ENCODE results near the gene FNDC1.

Gene FNDC1

DNA sequence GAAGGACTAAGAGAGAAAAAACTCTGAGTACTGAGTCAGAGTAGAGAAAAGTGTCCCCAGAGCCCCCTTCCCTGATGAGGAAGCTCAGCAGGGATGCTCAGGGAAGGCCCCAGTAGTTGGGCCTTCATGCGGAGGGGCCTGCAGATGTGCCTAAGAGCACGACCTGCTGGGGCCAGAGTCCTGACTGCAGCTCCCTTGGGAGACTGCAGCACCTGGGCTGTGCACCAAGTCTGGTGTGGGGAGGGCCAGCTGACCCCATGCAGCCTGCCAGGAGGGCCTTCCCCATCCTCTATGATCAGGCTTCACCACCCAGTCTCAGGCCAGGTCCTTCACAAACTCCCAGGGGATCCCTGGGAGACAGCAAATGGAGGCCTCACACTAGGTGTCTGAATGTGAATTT is 130.4 kb downstream of the FNDC1 start:
- Histone ChIP-seq H3K27ac (no peak overlapping the region), H3K27me3 (ENCODE audit: insufficient read depth, low read depth) (no peaks in the 10 kb centered on the region), H3K9ac (no peak overlapping the region), H3K36me3 (ENCODE audit: insufficient read depth) (no peaks in the 10 kb centered on the region), H4K20me1 (ENCODE audit: insufficient read depth) (no peaks in the 10 kb centered on the region), H3K4me2 (no peak overlapping the region), H3K4me3 (IDR thresholded peaks at IDR 0.05; ENCODE audit: insufficient read depth, low read depth, low read length) (no peak overlapping the region), H3K4me1 (ENCODE audit: low read depth, poor library complexity, severe bottlenecking) (no peaks in the 10 kb centered on the region), H2AFZ (ENCODE audit: low read depth) (no peak overlapping the region), H3K79me2 (ENCODE audit: insufficient read depth, low read depth) (no peaks in the 10 kb centered on the region)
- TF ChIP-seq, protein P1, sequence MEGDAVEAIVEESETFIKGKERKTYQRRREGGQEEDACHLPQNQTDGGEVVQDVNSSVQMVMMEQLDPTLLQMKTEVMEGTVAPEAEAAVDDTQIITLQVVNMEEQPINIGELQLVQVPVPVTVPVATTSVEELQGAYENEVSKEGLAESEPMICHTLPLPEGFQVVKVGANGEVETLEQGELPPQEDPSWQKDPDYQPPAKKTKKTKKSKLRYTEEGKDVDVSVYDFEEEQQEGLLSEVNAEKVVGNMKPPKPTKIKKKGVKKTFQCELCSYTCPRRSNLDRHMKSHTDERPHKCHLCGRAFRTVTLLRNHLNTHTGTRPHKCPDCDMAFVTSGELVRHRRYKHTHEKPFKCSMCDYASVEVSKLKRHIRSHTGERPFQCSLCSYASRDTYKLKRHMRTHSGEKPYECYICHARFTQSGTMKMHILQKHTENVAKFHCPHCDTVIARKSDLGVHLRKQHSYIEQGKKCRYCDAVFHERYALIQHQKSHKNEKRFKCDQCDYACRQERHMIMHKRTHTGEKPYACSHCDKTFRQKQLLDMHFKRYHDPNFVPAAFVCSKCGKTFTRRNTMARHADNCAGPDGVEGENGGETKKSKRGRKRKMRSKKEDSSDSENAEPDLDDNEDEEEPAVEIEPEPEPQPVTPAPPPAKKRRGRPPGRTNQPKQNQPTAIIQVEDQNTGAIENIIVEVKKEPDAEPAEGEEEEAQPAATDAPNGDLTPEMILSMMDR (conservative IDR thresholded peaks at IDR 0.05; ENCODE audit: low read depth, low read length) = no peak

DNA sequence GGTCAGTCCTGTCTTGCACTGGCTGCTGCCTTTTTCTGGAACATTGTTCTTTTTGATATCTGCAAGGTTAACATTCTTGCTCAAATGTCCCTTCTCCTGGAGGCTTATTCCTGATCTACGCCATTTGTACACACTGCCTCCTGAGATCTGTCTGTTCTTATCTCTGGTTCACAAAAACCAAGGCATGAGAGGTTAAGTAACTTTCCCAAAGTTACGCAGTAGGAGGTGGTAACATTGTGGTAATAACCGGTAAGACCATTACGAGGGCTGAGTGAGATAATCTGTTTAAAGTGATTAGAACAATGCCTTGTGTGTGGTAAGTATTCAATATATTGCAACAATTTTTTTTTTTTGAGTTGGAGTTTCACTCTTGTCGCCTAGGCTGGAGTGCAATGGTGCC is 132.1 kb downstream of the FNDC1 start:
- H4K20me1 ChIP-seq (ENCODE audit: insufficient read depth) = no peaks in the 10 kb centered on the region

DNA sequence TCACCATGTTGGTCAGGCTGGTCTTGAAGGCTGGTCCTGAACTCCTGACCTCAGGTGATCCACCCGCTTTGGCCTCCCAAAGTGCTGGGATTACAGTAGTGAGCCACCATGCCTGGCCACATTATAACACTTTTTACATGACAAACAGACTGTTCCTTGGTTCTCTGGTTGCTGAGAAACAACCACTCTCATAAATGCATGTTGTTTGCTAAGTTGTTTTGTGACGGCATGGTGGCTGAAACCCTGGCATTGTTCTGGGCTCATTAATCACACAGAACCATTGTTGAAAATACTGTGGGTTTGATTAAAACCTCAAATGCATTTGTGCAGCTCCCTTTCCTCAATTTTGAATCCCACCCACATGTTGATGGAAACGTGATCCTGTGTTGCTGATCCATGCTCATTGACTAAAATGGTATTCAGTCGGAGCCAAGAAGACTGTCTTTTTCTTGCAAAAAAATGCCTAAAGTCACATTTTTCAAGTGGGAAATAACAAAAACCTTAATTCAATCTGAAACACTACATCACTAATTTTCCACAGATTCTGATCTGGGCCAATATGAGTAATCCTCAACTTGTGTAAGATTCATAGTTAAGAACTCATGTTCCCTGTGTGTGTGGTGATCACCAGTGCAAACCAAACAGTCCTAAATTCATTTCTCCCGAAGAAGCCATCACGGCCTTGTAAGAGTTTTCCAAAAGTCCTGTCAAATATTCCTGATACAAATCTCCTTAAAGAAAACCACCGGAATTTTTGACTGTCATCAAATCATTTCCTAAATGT is 132.8 kb downstream of the FNDC1 start:
- no peaks in the 10 kb centered on the region for H3K27me3 ChIP-seq (ENCODE audit: insufficient read depth, low read depth)
- H4K20me1 ChIP-seq (ENCODE audit: insufficient read depth) = no peaks in the 10 kb centered on the region
- H2AFZ ChIP-seq (ENCODE audit: low read depth) = no peak overlapping the region
- no peaks in the 10 kb centered on the region for H3K36me3 ChIP-seq (ENCODE audit: insufficient read depth)
- H3K4me1 ChIP-seq (ENCODE audit: low read depth, poor library complexity, severe bottlenecking) = no peaks in the 10 kb centered on the region
- no peaks in the 10 kb centered on the region for H3K79me2 ChIP-seq (ENCODE audit: insufficient read depth, low read depth)
- H3K27ac ChIP-seq = no peak overlapping the region
- TF ChIP-seq, protein P1 (conservative IDR thresholded peaks at IDR 0.05; ENCODE audit: low read depth, low read length) = no peak
- H3K4me3 ChIP-seq (IDR thresholded peaks at IDR 0.05; ENCODE audit: insufficient read depth, low read depth, low read length) = no peak overlapping the region
- H3K4me2 ChIP-seq = no peak overlapping the region
- H3K9ac ChIP-seq = no peak overlapping the region

More for the DNA sequence above, 132.1 kb downstream of the FNDC1 start:
- no peak overlapping the region for H3K4me3 ChIP-seq (IDR thresholded peaks at IDR 0.05; ENCODE audit: insufficient read depth, low read depth, low read length)
- H3K4me1 ChIP-seq (ENCODE audit: low read depth, poor library complexity, severe bottlenecking) = no peaks in the 10 kb centered on the region
- H3K9ac ChIP-seq = no peak overlapping the region
- H3K4me2 ChIP-seq = no peak overlapping the region
- no peak overlapping the region for H2AFZ ChIP-seq (ENCODE audit: low read depth)
- no peaks in the 10 kb centered on the region for H3K36me3 ChIP-seq (ENCODE audit: insufficient read depth)
- no peaks in the 10 kb centered on the region for H3K27me3 ChIP-seq (ENCODE audit: insufficient read depth, low read depth)
- no peak overlapping the region for H3K27ac ChIP-seq
- no peaks in the 10 kb centered on the region for H3K79me2 ChIP-seq (ENCODE audit: insufficient read depth, low read depth)
- TF ChIP-seq, protein P1 (conservative IDR thresholded peaks at IDR 0.05; ENCODE audit: low read depth, low read length) = no peak

DNA sequence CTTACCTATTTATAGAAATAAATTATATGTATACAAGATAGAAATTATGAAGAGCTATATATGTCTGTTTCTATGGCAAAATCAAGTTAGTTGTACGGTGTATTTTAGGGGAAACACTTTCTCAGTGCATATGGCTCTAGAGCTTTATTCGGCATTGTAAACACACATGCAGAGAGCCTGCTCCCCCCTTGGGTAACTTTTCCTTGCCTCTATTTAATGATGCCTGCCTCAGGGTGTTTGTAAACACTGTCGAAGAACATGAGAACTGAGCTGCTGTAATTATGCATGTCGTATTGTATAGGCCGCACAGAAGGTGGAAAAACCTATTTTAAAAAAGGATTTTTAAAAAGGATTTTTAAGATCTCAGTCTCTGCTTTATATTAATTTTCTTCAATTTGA is 133.4 kb downstream of the FNDC1 start:
- Histone ChIP-seq H2AFZ (ENCODE audit: low read depth) (no peak overlapping the region), H3K4me1 (ENCODE audit: low read depth, poor library complexity, severe bottlenecking) (no peaks in the 10 kb centered on the region), H3K4me3 (IDR thresholded peaks at IDR 0.05; ENCODE audit: insufficient read depth, low read depth, low read length) (no peak overlapping the region), H4K20me1 (ENCODE audit: insufficient read depth) (no peaks in the 10 kb centered on the region), H3K36me3 (ENCODE audit: insufficient read depth) (no peaks in the 10 kb centered on the region), H3K27me3 (ENCODE audit: insufficient read depth, low read depth) (no peaks in the 10 kb centered on the region), H3K9ac (no peak overlapping the region), H3K79me2 (ENCODE audit: insufficient read depth, low read depth) (no peaks in the 10 kb centered on the region), H3K27ac (no peak overlapping the region), H3K4me2 (no peak overlapping the region)
- TF ChIP-seq, protein P1 (conservative IDR thresholded peaks at IDR 0.05; ENCODE audit: low read depth, low read length) = no peak

All from KMS-11 (cell line).